ENCODE measurements around the gene LYST. TPM values are rescaled to one million over a fixed set of nuclear protein-coding genes. Genes with fewer than 3 reads are reported as not detected.

Gene LYST
- total RNA-seq, 1 experiment from 2014 or later, result 1.7 TPM

GRCh38 chr1:235617808-235618207 lies 248.9 kb downstream of the LYST start:
- no peak overlapping the region for H3K27ac ChIP-seq (ENCODE audit: low read depth, low read length, poor library complexity, severe bottlenecking)
- DNase-seq (ENCODE audit: low spot score), result no peak
- intact Hi-C loops (cut with micrococcal nuclease; ENCODE audit: unreplicated experiment), result no loop called here

GRCh38 chr1:235617140-235617539 lies 249.6 kb downstream of the LYST start:
- H3K27me3 ChIP-seq (replicated peaks; ENCODE audit: insufficient read depth, low read depth, low read length, poor library complexity), result no peaks in the 10 kb centered on the region
- H3K36me3 ChIP-seq (ENCODE audit: insufficient read depth, low read length, poor library complexity, severe bottlenecking), result no peaks in the 10 kb centered on the region
- DNase-seq (ENCODE audit: low spot score), result no peak
- H3K9me3 ChIP-seq (ENCODE audit: low read depth, low read length, poor library complexity, severe bottlenecking), result no peaks in the 10 kb centered on the region
- no TSS peak for BruUV-seq (replicated peaks)
- no peak overlapping the region for H3K4me3 ChIP-seq (ENCODE audit: low read depth, low read length, poor library complexity, severe bottlenecking)
- H3K27ac ChIP-seq (ENCODE audit: low read depth, low read length, poor library complexity, severe bottlenecking), result no peak overlapping the region
- H3K4me1 ChIP-seq (ENCODE audit: insufficient read depth, low read length, poor library complexity, severe bottlenecking), result no peaks in the 10 kb centered on the region
- intact Hi-C loops (cut with micrococcal nuclease; ENCODE audit: unreplicated experiment), result no loop called here
- ChIA-PET POLR2A (ENCODE audit: low non-redundant PET) (no interaction called here), CTCF (no interaction called here)
- TF ChIP-seq CTCF (conservative IDR thresholded peaks at IDR 0.05; ENCODE audit: low read depth, low read length), result no peak
- no peak for TF ChIP-seq EZH2 (IDR thresholded peaks at IDR 0.05; ENCODE audit: borderline replicate concordance, low read depth, low read length, poor library complexity, severe bottlenecking)

More at GRCh38 chr1:235617808-235618207, 248.9 kb downstream of the LYST start:
- CTCF ChIA-PET, result no interaction called here
- TF ChIP-seq CTCF (conservative IDR thresholded peaks at IDR 0.05; ENCODE audit: low read depth, low read length) (0 out of 2 replicates have a peak, but pooled peaks have one; percentile 10), EZH2 (IDR thresholded peaks at IDR 0.05; ENCODE audit: borderline replicate concordance, low read depth, low read length, poor library complexity, severe bottlenecking) (no peak)
- H3K27me3 ChIP-seq (replicated peaks; ENCODE audit: insufficient read depth, low read depth, low read length, poor library complexity), result no peaks in the 10 kb centered on the region
- no peaks in the 10 kb centered on the region for H3K36me3 ChIP-seq (ENCODE audit: insufficient read depth, low read length, poor library complexity, severe bottlenecking)
- no TSS peak for BruUV-seq (replicated peaks)
- H3K4me1 ChIP-seq (ENCODE audit: insufficient read depth, low read length, poor library complexity, severe bottlenecking), result no peaks in the 10 kb centered on the region
- no peak overlapping the region for H3K4me3 ChIP-seq (ENCODE audit: low read depth, low read length, poor library complexity, severe bottlenecking)
- POLR2A ChIA-PET (ENCODE audit: low non-redundant PET), result no interaction called here
- no peaks in the 10 kb centered on the region for H3K9me3 ChIP-seq (ENCODE audit: low read depth, low read length, poor library complexity, severe bottlenecking)

- H3K27me3 ChIP-seq (replicated peaks; ENCODE audit: insufficient read depth, low read depth, low read length, poor library complexity), result no peaks in the 10 kb centered on the region
- no peaks in the 10 kb centered on the region for H3K4me1 ChIP-seq (ENCODE audit: insufficient read depth, low read length, poor library complexity, severe bottlenecking)
- intact Hi-C loops (cut with micrococcal nuclease; ENCODE audit: unreplicated experiment), result no loop called here
- no peak for DNase-seq (ENCODE audit: low spot score)
- ChIA-PET POLR2A (ENCODE audit: low non-redundant PET) (no interaction called here), CTCF (no interaction called here)
- no peak overlapping the region for H3K27ac ChIP-seq (ENCODE audit: low read depth, low read length, poor library complexity, severe bottlenecking)
- no peaks in the 10 kb centered on the region for H3K9me3 ChIP-seq (ENCODE audit: low read depth, low read length, poor library complexity, severe bottlenecking)
- TF ChIP-seq CTCF (conservative IDR thresholded peaks at IDR 0.05; ENCODE audit: low read depth, low read length), result no peak
- TF ChIP-seq EZH2 (IDR thresholded peaks at IDR 0.05; ENCODE audit: borderline replicate concordance, low read depth, low read length, poor library complexity, severe bottlenecking), result no peak
- no peak overlapping the region for H3K4me3 ChIP-seq (ENCODE audit: low read depth, low read length, poor library complexity, severe bottlenecking)
- no peaks in the 10 kb centered on the region for H3K36me3 ChIP-seq (ENCODE audit: insufficient read depth, low read length, poor library complexity, severe bottlenecking)
- BruUV-seq (replicated peaks), result no TSS peak
Observed at GRCh38 chr1:235614442-235614954, 252.2 kb downstream of the LYST start.
